WTC11 (cell line): ENCODE results near the gene RUNX1.

Source experiments
- ATF1 ChIP-seq: sonication (generic); formaldehyde crosslinking; IDR thresholded peaks from 2 replicates; pipeline ENCODE4 v1.8.1; 2023; ENCODE audit warnings: mild to moderate bottlenecking, moderate library complexity, missing genetic modification reagents
- JUN ChIP-seq: sonication (generic); formaldehyde crosslinking; IDR thresholded peaks from 2 replicates; pipeline ENCODE4 v1.8.0; 2023; ENCODE audit warnings: mild to moderate bottlenecking, missing genetic modification reagents
- MYBL2 ChIP-seq: sonication (generic); formaldehyde crosslinking; IDR thresholded peaks from 2 replicates; pipeline ENCODE4 v1.8.1; 2023; ENCODE audit warnings: mild to moderate bottlenecking, moderate library complexity, missing genetic modification reagents
- NR3C1 ChIP-seq: sonication (generic); formaldehyde crosslinking; conservative IDR thresholded peaks from 2 replicates; pipeline ENCODE4 v1.8.1; 2023; ENCODE audit warnings: low read depth, mild to moderate bottlenecking, missing genetic modification reagents
- SP1 ChIP-seq: sonication (generic); formaldehyde crosslinking; conservative IDR thresholded peaks from 2 replicates; pipeline ENCODE4 v1.8.1; 2022; ENCODE audit warnings: missing genetic modification reagents
- TEAD4 ChIP-seq: sonication (generic); formaldehyde crosslinking; IDR thresholded peaks from 2 replicates; pipeline ENCODE4 v1.8.0; 2022; ENCODE audit warnings: mild to moderate bottlenecking, missing genetic modification reagents
- TP53 ChIP-seq: sonication (generic); formaldehyde crosslinking; IDR thresholded peaks from 2 replicates; pipeline ENCODE4 v1.8.1; 2023; ENCODE audit warnings: mild to moderate bottlenecking, missing genetic modification reagents
- TF ChIP-seq, protein P1 (sequence below): sonication (generic); formaldehyde crosslinking; IDR thresholded peaks from 2 replicates; pipeline ENCODE4 v1.8.0; 2022; ENCODE audit warnings: mild to moderate bottlenecking, missing genetic modification reagents
- TF ChIP-seq, protein P2 (sequence below): fragments of 200-600 bp; IDR thresholded peaks from 2 replicates; pipeline ENCODE4 v1.8.0; 2022; ENCODE audit warnings: antibody characterized with exemption
- TF ChIP-seq, protein P3 (sequence below): sonication (generic); formaldehyde crosslinking; IDR thresholded peaks from 2 replicates; pipeline ENCODE4 v1.8.1; 2022; ENCODE audit warnings: mild to moderate bottlenecking, missing genetic modification reagents, moderate library complexity, borderline replicate concordance

- no peak for TF ChIP-seq MYBL2 (CRISPR knock-in tag)
- TF ChIP-seq, protein P1, sequence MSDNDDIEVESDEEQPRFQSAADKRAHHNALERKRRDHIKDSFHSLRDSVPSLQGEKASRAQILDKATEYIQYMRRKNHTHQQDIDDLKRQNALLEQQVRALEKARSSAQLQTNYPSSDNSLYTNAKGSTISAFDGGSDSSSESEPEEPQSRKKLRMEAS (CRISPR knock-in tag) = no peak
- TF ChIP-seq, protein P2, sequence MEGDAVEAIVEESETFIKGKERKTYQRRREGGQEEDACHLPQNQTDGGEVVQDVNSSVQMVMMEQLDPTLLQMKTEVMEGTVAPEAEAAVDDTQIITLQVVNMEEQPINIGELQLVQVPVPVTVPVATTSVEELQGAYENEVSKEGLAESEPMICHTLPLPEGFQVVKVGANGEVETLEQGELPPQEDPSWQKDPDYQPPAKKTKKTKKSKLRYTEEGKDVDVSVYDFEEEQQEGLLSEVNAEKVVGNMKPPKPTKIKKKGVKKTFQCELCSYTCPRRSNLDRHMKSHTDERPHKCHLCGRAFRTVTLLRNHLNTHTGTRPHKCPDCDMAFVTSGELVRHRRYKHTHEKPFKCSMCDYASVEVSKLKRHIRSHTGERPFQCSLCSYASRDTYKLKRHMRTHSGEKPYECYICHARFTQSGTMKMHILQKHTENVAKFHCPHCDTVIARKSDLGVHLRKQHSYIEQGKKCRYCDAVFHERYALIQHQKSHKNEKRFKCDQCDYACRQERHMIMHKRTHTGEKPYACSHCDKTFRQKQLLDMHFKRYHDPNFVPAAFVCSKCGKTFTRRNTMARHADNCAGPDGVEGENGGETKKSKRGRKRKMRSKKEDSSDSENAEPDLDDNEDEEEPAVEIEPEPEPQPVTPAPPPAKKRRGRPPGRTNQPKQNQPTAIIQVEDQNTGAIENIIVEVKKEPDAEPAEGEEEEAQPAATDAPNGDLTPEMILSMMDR = no peak
- TF ChIP-seq ATF1 (CRISPR knock-in tag) = no peak
- no peak for TF ChIP-seq TP53 (CRISPR knock-in tag)
- no peak for TF ChIP-seq JUN (CRISPR knock-in tag)
- TF ChIP-seq SP1 (CRISPR knock-in tag) = no peak
- TF ChIP-seq, protein P3, sequence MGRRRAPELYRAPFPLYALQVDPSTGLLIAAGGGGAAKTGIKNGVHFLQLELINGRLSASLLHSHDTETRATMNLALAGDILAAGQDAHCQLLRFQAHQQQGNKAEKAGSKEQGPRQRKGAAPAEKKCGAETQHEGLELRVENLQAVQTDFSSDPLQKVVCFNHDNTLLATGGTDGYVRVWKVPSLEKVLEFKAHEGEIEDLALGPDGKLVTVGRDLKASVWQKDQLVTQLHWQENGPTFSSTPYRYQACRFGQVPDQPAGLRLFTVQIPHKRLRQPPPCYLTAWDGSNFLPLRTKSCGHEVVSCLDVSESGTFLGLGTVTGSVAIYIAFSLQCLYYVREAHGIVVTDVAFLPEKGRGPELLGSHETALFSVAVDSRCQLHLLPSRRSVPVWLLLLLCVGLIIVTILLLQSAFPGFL (CRISPR knock-in tag) = no peak
- TF ChIP-seq TEAD4 (CRISPR knock-in tag) = no peak
- TF ChIP-seq NR3C1 (CRISPR knock-in tag) = no peak
Measured at GRCh38 chr21:34935452-34935851, 113.7 kb downstream of the RUNX1 start.
